Measurements from ENCODE around the gene DMWD. TPM values are rescaled to one million over a fixed set of nuclear protein-coding genes. Genes with fewer than 3 reads are reported as not detected.
"Not testable (repeated sequence)": the region's sequence is repeated elsewhere in the genome, so short reads cannot be mapped to it uniquely, and the experiment has no call there.

DMWD gene
- total RNA-seq, 1 experiment from 2014 or later: 44.3 TPM

- DNase-seq (ENCODE audit: low read depth): no peak
Observed at GRCh38 chr19:45753548-45753947, 39.1 kb downstream of the DMWD start.

- peak; percentile 43 for DNase-seq (ENCODE audit: low read depth)
Observed at GRCh38 chr19:45752639-45753038, 40.0 kb downstream of the DMWD start.

GRCh38 chr19:45751483-45751882, 41.2 kb downstream of the DMWD start:
- not testable (repeated sequence) for DNase-seq (ENCODE audit: low read depth)

GRCh38 chr19:45747513-45747912, 45.1 kb downstream of the DMWD start:
- no peak for DNase-seq (ENCODE audit: low read depth)

- no peak for DNase-seq (ENCODE audit: low read depth)
Observed at GRCh38 chr19:45746866-45747265, 45.8 kb downstream of the DMWD start.

- no peak for DNase-seq (ENCODE audit: low read depth)
Observed at GRCh38 chr19:45745606-45746005, 47.0 kb downstream of the DMWD start.

- no peak for DNase-seq (ENCODE audit: low read depth)
Observed at GRCh38 chr19:45742969-45743368, 49.7 kb downstream of the DMWD start.

GRCh38 chr19:45739498-45740439, 52.9 kb downstream of the DMWD start:
- peak; percentile 57 for DNase-seq (ENCODE audit: low read depth)

- DNase-seq (ENCODE audit: low read depth): no peak
Observed at GRCh38 chr19:45733160-45733810, 59.4 kb downstream of the DMWD start, which contains the start of gene MEIOSIN. Gene MEIOSIN, plus strand, starts transcription at chr19:45733439. Its CDS starts 1,938 bp downstream, at chr19:45735377.

Other genes starting within 250 kb of the DMWD start
- 12.4 and 14.3 TPM in 2 replicates for gene OPA3, start 208.0 kb downstream of the DMWD start, total RNA-seq (2014; rRNA removed; shearing (Covaris generic))
- gene GPR4, start 190.6 kb downstream of the DMWD start, total RNA-seq (2014; rRNA removed; shearing (Covaris generic)): 0.03 and 0.10 TPM in 2 replicates
- gene EML2, start 153.4 kb downstream of the DMWD start, total RNA-seq (2014; rRNA removed; shearing (Covaris generic)): 18.8 and 28.4 TPM in 2 replicates
- gene GIPR, start 124.6 kb downstream of the DMWD start, total RNA-seq (2014; rRNA removed; shearing (Covaris generic)): 0.07 and 0.23 TPM in 2 replicates
- 612 and 1,194 TPM in 2 replicates for gene SNRPD2, start 100.9 kb downstream of the DMWD start, total RNA-seq (2014; rRNA removed; shearing (Covaris generic))
- gene QPCTL, start 100.2 kb downstream of the DMWD start, total RNA-seq (2014; rRNA removed; shearing (Covaris generic)): 16.9 and 20.9 TPM in 2 replicates
- 9.5 and 14.2 TPM in 2 replicates for gene FBXO46, start 61.9 kb downstream of the DMWD start, total RNA-seq (2014; rRNA removed; shearing (Covaris generic))
- gene MEIOSIN, start 59.4 kb downstream of the DMWD start, total RNA-seq (2014; rRNA removed; shearing (Covaris generic)): 0.07 and 0.37 TPM in 2 replicates
- 7.7 and 10.2 TPM in 2 replicates for gene SIX5, start 23.6 kb downstream of the DMWD start, total RNA-seq (2014; rRNA removed; shearing (Covaris generic))
- 7.0 and 10.1 TPM in 2 replicates for gene DMPK, start 10.4 kb downstream of the DMWD start, total RNA-seq (2014; rRNA removed; shearing (Covaris generic))
- gene RSPH6A, start 22.5 kb upstream of the DMWD start, total RNA-seq (2014; rRNA removed; shearing (Covaris generic)): 0.13 TPM in 1 of 2 replicates, not detected in the other
- 73.4 and 89.3 TPM in 2 replicates for gene SYMPK, start 70.3 kb upstream of the DMWD start, total RNA-seq (2014; rRNA removed; shearing (Covaris generic))
- 2.2 and 2.8 TPM in 2 replicates for gene FOXA3, start 71.5 kb upstream of the DMWD start, total RNA-seq (2014; rRNA removed; shearing (Covaris generic))
- gene IRF2BP1, start 93.3 kb upstream of the DMWD start, total RNA-seq (2014; rRNA removed; shearing (Covaris generic)): 57.1 and 57.4 TPM in 2 replicates
- gene MYPOP, start 109.8 kb upstream of the DMWD start, total RNA-seq (2014; rRNA removed; shearing (Covaris generic)): 2.2 and 4.4 TPM in 2 replicates
- gene NANOS2, start 121.9 kb upstream of the DMWD start, total RNA-seq (2014; rRNA removed; shearing (Covaris generic)): not detected in 2 replicates
- 0.47 and 0.59 TPM in 2 replicates for gene NOVA2, start 181.0 kb upstream of the DMWD start, total RNA-seq (2014; rRNA removed; shearing (Covaris generic))
- gene CCDC61, start 202.6 kb upstream of the DMWD start, total RNA-seq (2014; rRNA removed; shearing (Covaris generic)): 4.7 and 8.7 TPM in 2 replicates
- not detected in 2 replicates for gene PGLYRP1, start 230.2 kb upstream of the DMWD start, total RNA-seq (2014; rRNA removed; shearing (Covaris generic))
- gene IGFL4, start 248.2 kb upstream of the DMWD start, total RNA-seq (2014; rRNA removed; shearing (Covaris generic)): not detected in 2 replicates